ENCODE measurements around the gene LRP2.

GRCh38 chr2:169090133-169090820, 272.1 kb downstream of the LRP2 start:
- TF ChIP-seq CTCF (IDR thresholded peaks at IDR 0.05), result no peak
- no peak for TF ChIP-seq RAD21 (conservative IDR thresholded peaks at IDR 0.05 in 1 of 2, IDR thresholded peaks at IDR 0.05 in 1 of 2)
- no peak for TF ChIP-seq EP300 (IDR thresholded peaks at IDR 0.05)
- no peak for TF ChIP-seq POLR2A (IDR thresholded peaks at IDR 0.05; ENCODE audit: low read length)
- TF ChIP-seq POLR2AphosphoS2 (conservative IDR thresholded peaks at IDR 0.05; ENCODE audit: low read length), result no peak
- TF ChIP-seq ZNF302 (CRISPR knock-in tag; IDR thresholded peaks at IDR 0.05), result no peak
- TF ChIP-seq KDM5A (IDR thresholded peaks at IDR 0.05), result no peak
- TF ChIP-seq PHF8 (IDR thresholded peaks at IDR 0.05; ENCODE audit: borderline replicate concordance, low read depth), result no peak
- no peak for TF ChIP-seq RCOR1 (IDR thresholded peaks at IDR 0.05; ENCODE audit: low read depth, low read length)
- TF ChIP-seq BCL3 (IDR thresholded peaks at IDR 0.05), result no peak
- TF ChIP-seq ATOH8 (CRISPR knock-in tag; IDR thresholded peaks at IDR 0.05; ENCODE audit: low read depth), result no peak
- TF ChIP-seq MYC (IDR thresholded peaks at IDR 0.05; ENCODE audit: borderline replicate concordance, low read length), result no peak
